22Rv1 (cell line): ENCODE results near the gene INPP5B.
"Not testable (repeated sequence)": the region's sequence is repeated elsewhere in the genome, so short reads cannot be mapped to it uniquely, and the experiment has no call there.

ENCODE experiments used
- ZFX ChIP-seq: fragments of 450-650 bp; IDR thresholded peaks from 2 replicates; pipeline ENCODE4 v1.6.1; 2017; ENCODE audit warnings: antibody characterized with exemption, borderline replicate concordance
- TF ChIP-seq, protein P1 (sequence below): fragments of 450-650 bp; IDR thresholded peaks from 2 replicates; pipeline ENCODE4 v1.5.1; 2017; ENCODE audit warnings: mild to moderate bottlenecking

DNA sequence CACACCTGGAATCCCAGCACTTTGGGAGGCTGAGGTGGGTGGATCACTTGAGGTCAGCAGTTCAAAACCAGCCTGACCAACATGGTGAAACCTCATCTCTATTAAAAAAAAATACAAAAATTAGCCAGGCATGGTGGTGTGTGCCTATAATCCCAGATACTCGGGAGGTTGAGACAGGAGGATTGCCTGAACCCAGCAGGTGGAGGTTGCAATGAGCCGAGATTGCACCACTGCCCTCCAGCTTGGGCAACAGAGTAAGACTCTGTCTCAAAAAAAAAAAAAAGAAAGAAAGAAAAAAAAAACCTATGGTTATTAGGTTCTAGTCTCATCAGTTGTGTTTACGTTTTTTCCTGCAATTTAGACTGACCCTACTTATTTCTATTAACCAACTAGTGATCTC is 40.3 kb downstream of the INPP5B start:
- TF ChIP-seq, protein P1, sequence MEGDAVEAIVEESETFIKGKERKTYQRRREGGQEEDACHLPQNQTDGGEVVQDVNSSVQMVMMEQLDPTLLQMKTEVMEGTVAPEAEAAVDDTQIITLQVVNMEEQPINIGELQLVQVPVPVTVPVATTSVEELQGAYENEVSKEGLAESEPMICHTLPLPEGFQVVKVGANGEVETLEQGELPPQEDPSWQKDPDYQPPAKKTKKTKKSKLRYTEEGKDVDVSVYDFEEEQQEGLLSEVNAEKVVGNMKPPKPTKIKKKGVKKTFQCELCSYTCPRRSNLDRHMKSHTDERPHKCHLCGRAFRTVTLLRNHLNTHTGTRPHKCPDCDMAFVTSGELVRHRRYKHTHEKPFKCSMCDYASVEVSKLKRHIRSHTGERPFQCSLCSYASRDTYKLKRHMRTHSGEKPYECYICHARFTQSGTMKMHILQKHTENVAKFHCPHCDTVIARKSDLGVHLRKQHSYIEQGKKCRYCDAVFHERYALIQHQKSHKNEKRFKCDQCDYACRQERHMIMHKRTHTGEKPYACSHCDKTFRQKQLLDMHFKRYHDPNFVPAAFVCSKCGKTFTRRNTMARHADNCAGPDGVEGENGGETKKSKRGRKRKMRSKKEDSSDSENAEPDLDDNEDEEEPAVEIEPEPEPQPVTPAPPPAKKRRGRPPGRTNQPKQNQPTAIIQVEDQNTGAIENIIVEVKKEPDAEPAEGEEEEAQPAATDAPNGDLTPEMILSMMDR, result not testable (repeated sequence)
- TF ChIP-seq ZFX, result not testable (repeated sequence)
